ENCODE data around the gene HOXB2. TPM values are rescaled to one million over a fixed set of nuclear protein-coding genes. Genes with fewer than 3 reads are reported as not detected.

Gene HOXB2
- total and polyA plus RNA-seq, 8 donors: 6.7 to 83.0 (median 12.4) TPM

- H3K27ac ChIP-seq: peak within 1 kb of the TSS; percentile 62 to 95 (median 93)
- intact Hi-C loops (cut with DNase I; ENCODE audit: low total_unique reads): no loop called here
- H3K4me3 ChIP-seq: peak within 1 kb of the TSS; percentile 22 to 56 (median 51)
- WGBS, 5 donors: 32 to 38% (median 36%) methylated on average over 23 of the region's 23 CpGs
- peaks cover 16 to 78% (median 55%) of the 10 kb centered on the region in 4 donors for H3K4me1 ChIP-seq
- DNase-seq: no peak
- no peaks in the 10 kb centered on the region for H3K9me3 ChIP-seq
- TF ChIP-seq EP300 (IDR thresholded peaks at IDR 0.05): no peak
- no peak for TF ChIP-seq POLR2AphosphoS5 (IDR thresholded peaks at IDR 0.05)
- no peak for TF ChIP-seq CTCF (IDR thresholded peaks at IDR 0.05)
- TF ChIP-seq POLR2A (IDR thresholded peaks at IDR 0.05): no peak
- H3K36me3 ChIP-seq: no peaks in the 10 kb centered on the region
- H3K27me3 ChIP-seq: peaks cover 3 to 100% (median 84%) of the 10 kb centered on the region in 3 donors
Measured at GRCh38 chr17:48589831-48590606, 45.1 kb upstream of the HOXB2 start, which contains the start of gene HOXB3. Gene HOXB3, minus strand, starts transcription at chr17:48590241. Its CDS starts 37,767 bp downstream, at chr17:48552474.

- 16 to 29% (median 25%) methylated on average over 10 of the region's 10 CpGs for WGBS, 5 donors
- TF ChIP-seq EP300 (IDR thresholded peaks at IDR 0.05) (no peak), POLR2AphosphoS5 (IDR thresholded peaks at IDR 0.05) (no peak), CTCF (IDR thresholded peaks at IDR 0.05) (no peak), POLR2A (IDR thresholded peaks at IDR 0.05) (no peak)
- Histone ChIP-seq H3K27me3 (peaks cover 3 to 100% (median 79%) of the 10 kb centered on the region in 3 donors), H3K4me1 (peaks cover 14 to 78% (median 50%) of the 10 kb centered on the region in 4 donors), H3K9me3 (no peaks in the 10 kb centered on the region), H3K4me3 (peak overlapping the region; percentile 22 to 56 (median 44)), H3K36me3 (no peaks in the 10 kb centered on the region), H3K27ac (peak overlapping the region; percentile 62 to 95 (median 93))
- DNase-seq: no peak
- intact Hi-C loops (cut with DNase I; ENCODE audit: low total_unique reads): no loop called here
Measured at GRCh38 chr17:48589060-48589830, 44.3 kb upstream of the HOXB2 start.

- Histone ChIP-seq H3K27ac (peak overlapping the region; percentile 48 to 95 (median 93)), H3K36me3 (no peaks in the 10 kb centered on the region), H3K27me3 (peaks cover 3 to 100% (median 76%) of the 10 kb centered on the region in 3 donors), H3K4me1 (peaks cover 13 to 78% (median 47%) of the 10 kb centered on the region in 4 donors), H3K4me3 (peak overlapping the region in 3 of 4 donors; percentile 50 to 56 (median 52)), H3K9me3 (no peaks in the 10 kb centered on the region)
- TF ChIP-seq POLR2AphosphoS5 (IDR thresholded peaks at IDR 0.05) (no peak), CTCF (IDR thresholded peaks at IDR 0.05) (no peak), POLR2A (IDR thresholded peaks at IDR 0.05) (no peak), EP300 (IDR thresholded peaks at IDR 0.05) (no peak)
- 16 to 30% (median 27%) methylated on average over 2 of the region's 2 CpGs for WGBS, 5 donors
- no peak for DNase-seq
- intact Hi-C loops (cut with DNase I; ENCODE audit: low total_unique reads): no loop called here
Measured at GRCh38 chr17:48588528-48588927, 43.6 kb upstream of the HOXB2 start.

GRCh38 chr17:48588074-48588415, 43.1 kb upstream of the HOXB2 start:
- no peak for DNase-seq
- no peaks in the 10 kb centered on the region for H3K36me3 ChIP-seq
- 18 to 47% (median 35%) methylated on average over 2 of the region's 2 CpGs for WGBS, 5 donors
- peaks cover 15 to 77% (median 45%) of the 10 kb centered on the region in 4 donors for H3K4me1 ChIP-seq
- no peak for TF ChIP-seq POLR2A (IDR thresholded peaks at IDR 0.05)
- no peaks in the 10 kb centered on the region for H3K9me3 ChIP-seq
- intact Hi-C loops (cut with DNase I; ENCODE audit: low total_unique reads): no loop called here
- H3K27me3 ChIP-seq: peaks cover under 1 to 100% (median 76%) of the 10 kb centered on the region in 3 donors
- H3K27ac ChIP-seq: peak overlapping the region; percentile 48 to 95 (median 93)
- H3K4me3 ChIP-seq: peak overlapping the region; percentile 50 to 56 (median 54)
